Activated CD8-positive, alpha-beta memory T cell treated with anti-CD3 and anti-CD28 coated beads, Interleukin-2, amount 50 U/mL, for 24 hours (primary cell): ENCODE results near the gene RAB27A.
"Not testable (repeated sequence)": the region's sequence is repeated elsewhere in the genome, so short reads cannot be mapped to it uniquely, and the experiment has no call there.

Experiments
- DNase-seq: peaks from one replicate; pipeline ENCODE4 v3.0.0-alpha.2; 2020; ENCODE audit errors: extremely low read depth

RAB27A gene

GRCh38 chr15:55281517-55282228 is 7.9 kb downstream of the RAB27A start:
- DNase-seq: no peak

- not testable (repeated sequence) for DNase-seq
Observed at GRCh38 chr15:55280589-55280988, 9.0 kb downstream of the RAB27A start.

- no peak for DNase-seq
Observed at GRCh38 chr15:55279746-55280351, 9.8 kb downstream of the RAB27A start.

- no peak for DNase-seq
Observed at GRCh38 chr15:55279100-55279745, 10.4 kb downstream of the RAB27A start.

GRCh38 chr15:55277715-55278114 is 11.9 kb downstream of the RAB27A start:
- no peak for DNase-seq

GRCh38 chr15:55277116-55277564 is 12.5 kb downstream of the RAB27A start:
- DNase-seq: no peak

- DNase-seq: no peak
Observed at GRCh38 chr15:55276324-55276723, 13.3 kb downstream of the RAB27A start.

- no peak for DNase-seq
Observed at GRCh38 chr15:55270291-55270690, 19.3 kb downstream of the RAB27A start.

GRCh38 chr15:55268176-55268695 is 21.4 kb downstream of the RAB27A start:
- no peak for DNase-seq

- no peak for DNase-seq
Observed at GRCh38 chr15:55267401-55268175, 22.0 kb downstream of the RAB27A start.

GRCh38 chr15:55266547-55266946 is 23.1 kb downstream of the RAB27A start:
- DNase-seq: no peak

GRCh38 chr15:55260562-55261131 is 29.0 kb downstream of the RAB27A start:
- DNase-seq: no peak

- no peak for DNase-seq
Observed at GRCh38 chr15:55257938-55258337, 31.7 kb downstream of the RAB27A start.

GRCh38 chr15:55257012-55257670 is 32.5 kb downstream of the RAB27A start:
- DNase-seq: no peak

- DNase-seq: no peak
Observed at GRCh38 chr15:55256281-55257011, 33.2 kb downstream of the RAB27A start.

- no peak for DNase-seq
Observed at GRCh38 chr15:55255714-55256113, 33.9 kb downstream of the RAB27A start.

GRCh38 chr15:55254916-55255679 is 34.5 kb downstream of the RAB27A start:
- no peak for DNase-seq

GRCh38 chr15:55253580-55253979 is 36.0 kb downstream of the RAB27A start:
- DNase-seq: no peak

GRCh38 chr15:55252201-55252600 is 37.4 kb downstream of the RAB27A start:
- DNase-seq: not testable (repeated sequence)

- no peak for DNase-seq
Observed at GRCh38 chr15:55250941-55251340, 38.7 kb downstream of the RAB27A start.
